Astrocyte (in vitro differentiated cells and primary cell): ENCODE measurements around the gene GALNT18. TPM values are rescaled to one million over a fixed set of nuclear protein-coding genes. Genes with fewer than 3 reads are reported as not detected.

ENCODE experiments used
- DNase-seq: peaks from one replicate; pipeline ENCODE4 v3.0.0-alpha.2; 2010; ENCODE audit warnings: low read depth
- FAIRE-seq: peaks from 2 replicates; lab custom pipeline; 2011; peaks lifted over from hg19 to GRCh38; lab: Jason Lieb, UNC
- H2AFZ ChIP-seq: 2 replicates; pipeline ENCODE4 v1.6.0; 2012; ENCODE audit warnings: low read depth, low read length, inconsistent platforms
- H3K27ac ChIP-seq: 2 replicates; pipeline ENCODE4 v1.5.1; 2011; ENCODE audit warnings: low read depth, low read length, inconsistent platforms
- H3K27me3 ChIP-seq: 2 replicates; pipeline ENCODE4 v1.6.0; 2011; ENCODE audit warnings: low read length, inconsistent platforms; ENCODE audit not compliant: insufficient read depth
- H3K36me3 ChIP-seq: 2 replicates; pipeline ENCODE4 v1.5.1; 2011; ENCODE audit warnings: low read length, inconsistent platforms; ENCODE audit not compliant: insufficient read depth
- H3K4me1 ChIP-seq: 2 replicates; pipeline ENCODE4 v1.5.1; 2011; ENCODE audit warnings: low read length, inconsistent platforms; ENCODE audit not compliant: insufficient read depth
- H3K4me2 ChIP-seq: 2 replicates; pipeline ENCODE4 v1.6.0; 2012; ENCODE audit warnings: low read length, inconsistent platforms
- H3K4me3 ChIP-seq: 2 replicates; pipeline ENCODE4 v1.5.1; 2011; ENCODE audit warnings: low read depth, mild to moderate bottlenecking, low read length, inconsistent platforms; ENCODE audit not compliant: insufficient read depth
- H3K79me2 ChIP-seq: 2 replicates; pipeline ENCODE4 v1.6.0; 2012; ENCODE audit warnings: mild to moderate bottlenecking, low read length, inconsistent platforms; ENCODE audit not compliant: insufficient read depth
- H3K9ac ChIP-seq: 2 replicates; pipeline ENCODE4 v1.6.0; 2012; ENCODE audit warnings: mild to moderate bottlenecking, low read length, inconsistent platforms
- H3K9me3 ChIP-seq: 2 replicates; pipeline ENCODE4 v1.5.1; 2012; ENCODE audit warnings: low read depth, mild to moderate bottlenecking, low read length, inconsistent platforms; ENCODE audit not compliant: insufficient read depth
- H4K20me1 ChIP-seq: 2 replicates; pipeline ENCODE4 v1.6.0; 2012; ENCODE audit warnings: low read length, inconsistent platforms; ENCODE audit not compliant: insufficient read depth
- H3K27ac Mint-ChIP-seq: one replicate; pipeline ENCODE4 v1.8.0; 2021; ENCODE audit warnings: mild to moderate bottlenecking, mixed read lengths; ENCODE audit not compliant: unreplicated experiment
- H3K27me3 Mint-ChIP-seq: one replicate; pipeline ENCODE4 v1.8.0; 2021; ENCODE audit warnings: low read depth, mixed read lengths; ENCODE audit not compliant: unreplicated experiment
- H3K36me3 Mint-ChIP-seq: one replicate; pipeline ENCODE4 v1.8.0; 2021; ENCODE audit warnings: low read depth, mixed read lengths; ENCODE audit not compliant: unreplicated experiment
- H3K4me1 Mint-ChIP-seq: one replicate; pipeline ENCODE4 v1.8.0; 2021; ENCODE audit warnings: low read depth, mixed read lengths; ENCODE audit not compliant: unreplicated experiment
- H3K4me3 Mint-ChIP-seq: one replicate; pipeline ENCODE4 v1.8.0; 2021; ENCODE audit warnings: mild to moderate bottlenecking, moderate library complexity, mixed read lengths; ENCODE audit not compliant: unreplicated experiment
- H3K9me3 Mint-ChIP-seq: one replicate; pipeline ENCODE4 v1.8.0; 2021; ENCODE audit warnings: mild to moderate bottlenecking, mixed read lengths; ENCODE audit not compliant: unreplicated experiment
- CTCF ChIP-seq: IDR thresholded peaks from 2 replicates; pipeline ENCODE4 v1.5.1; 2011; ENCODE audit warnings: low read depth, mild to moderate bottlenecking, inconsistent platforms, low read length, moderate library complexity; ENCODE audit not compliant: insufficient read depth
- EZH2 ChIP-seq: IDR thresholded peaks from 2 replicates; pipeline ENCODE4 v1.6.1; 2012; ENCODE audit warnings: mild to moderate bottlenecking, low read length, inconsistent platforms; ENCODE audit not compliant: insufficient read depth
- total RNA-seq: library from RNA; stranded (reverse); gene quantifications from 2 replicates; pipeline ENCODE4 v1.2.1, GENCODE V29; 2021

Gene GALNT18
- total RNA-seq, 1 donor from 2014 or later = 6.5 TPM

GRCh38 chr11:11505190-11505589 is 116.6 kb downstream of the GALNT18 start:
- no peak overlapping the region for H3K4me3 ChIP-seq
- peaks cover 15% of the 10 kb centered on the region for H3K27me3 ChIP-seq
- Mint-ChIP-seq H3K4me1 (peaks cover 7% of the 10 kb centered on the region), H3K4me3 (no peak overlapping the region), H3K9me3 (no peaks in the 10 kb centered on the region), H3K36me3 (no peaks in the 10 kb centered on the region), H3K27me3 (peaks cover 24% of the 10 kb centered on the region), H3K27ac (no peak overlapping the region)
- no peak for DNase-seq
- no peaks in the 10 kb centered on the region for H3K36me3 ChIP-seq
- no peak overlapping the region for H2AFZ ChIP-seq
- H3K4me1 ChIP-seq = no peaks in the 10 kb centered on the region
- H3K9me3 ChIP-seq = no peaks in the 10 kb centered on the region
- no peak for FAIRE-seq
- H3K27ac ChIP-seq = no peak overlapping the region
- no peaks in the 10 kb centered on the region for H4K20me1 ChIP-seq
- H3K79me2 ChIP-seq = no peaks in the 10 kb centered on the region
- H3K4me2 ChIP-seq = no peak overlapping the region
- no peak for TF ChIP-seq EZH2
- no peak for TF ChIP-seq CTCF
- no peak overlapping the region for H3K9ac ChIP-seq

GRCh38 chr11:11504071-11504470 is 117.7 kb downstream of the GALNT18 start:
- Histone ChIP-seq H3K4me3 (no peak overlapping the region), H3K9ac (no peak overlapping the region), H3K9me3 (no peaks in the 10 kb centered on the region), H3K36me3 (no peaks in the 10 kb centered on the region), H4K20me1 (no peaks in the 10 kb centered on the region), H3K4me2 (no peak overlapping the region), H3K79me2 (no peaks in the 10 kb centered on the region), H2AFZ (no peak overlapping the region), H3K27me3 (peaks cover 15% of the 10 kb centered on the region), H3K27ac (no peak overlapping the region), H3K4me1 (no peaks in the 10 kb centered on the region)
- TF ChIP-seq CTCF (no peak), EZH2 (no peak)
- H3K4me1 Mint-ChIP-seq = peaks cover 7% of the 10 kb centered on the region
- H3K4me3 Mint-ChIP-seq = no peak overlapping the region
- no peak for DNase-seq
- no peaks in the 10 kb centered on the region for H3K36me3 Mint-ChIP-seq
- H3K9me3 Mint-ChIP-seq = no peaks in the 10 kb centered on the region
- H3K27me3 Mint-ChIP-seq = peaks cover 29% of the 10 kb centered on the region
- H3K27ac Mint-ChIP-seq = no peak overlapping the region
- FAIRE-seq = no peak

DNA sequence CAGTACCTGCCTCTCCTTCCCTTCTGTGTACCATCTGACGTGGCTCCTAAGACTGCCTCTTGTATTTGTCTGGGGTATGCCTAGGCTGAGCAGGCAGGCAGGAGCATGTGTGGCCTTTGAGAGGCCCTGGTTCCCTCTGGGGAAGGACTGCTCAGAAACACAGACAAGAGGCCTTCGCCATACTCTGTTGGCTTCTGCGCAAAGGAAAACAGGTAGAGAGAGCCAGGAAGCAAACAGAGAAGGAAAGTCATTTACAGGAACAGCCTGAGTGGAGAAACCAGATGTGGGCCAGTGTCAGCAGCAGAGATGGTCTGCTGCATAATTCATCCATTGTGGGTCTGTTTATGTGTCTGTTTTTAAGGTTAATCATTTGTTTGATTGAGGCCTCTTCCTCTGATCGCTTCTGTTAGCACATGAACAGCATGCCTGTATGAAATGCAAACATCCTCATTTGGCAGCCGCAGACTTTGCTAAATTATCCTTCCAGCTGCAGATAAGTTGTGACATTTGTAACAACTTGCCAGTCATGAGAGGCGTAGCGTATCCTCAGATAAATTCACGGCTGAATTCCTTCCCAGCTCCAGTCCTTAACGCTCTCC is 119.4 kb downstream of the GALNT18 start:
- Mint-ChIP-seq H3K27ac (no peak overlapping the region), H3K4me3 (no peak overlapping the region), H3K27me3 (peaks cover 29% of the 10 kb centered on the region), H3K4me1 (peaks cover 7% of the 10 kb centered on the region), H3K9me3 (no peaks in the 10 kb centered on the region), H3K36me3 (no peaks in the 10 kb centered on the region)
- FAIRE-seq (no peak), DNase-seq (no peak)
- Histone ChIP-seq H3K4me3 (no peak overlapping the region), H4K20me1 (no peaks in the 10 kb centered on the region), H3K27me3 (peaks cover 12% of the 10 kb centered on the region), H3K9me3 (no peaks in the 10 kb centered on the region), H3K4me1 (no peaks in the 10 kb centered on the region), H2AFZ (no peak overlapping the region), H3K4me2 (no peak overlapping the region), H3K9ac (no peak overlapping the region), H3K27ac (no peak overlapping the region), H3K79me2 (no peaks in the 10 kb centered on the region), H3K36me3 (no peaks in the 10 kb centered on the region)
- no peak for TF ChIP-seq CTCF
